ENCODE measurements around the gene OR6C65.
"Not testable (repeated sequence)": the region's sequence is repeated elsewhere in the genome, so short reads cannot be mapped to it uniquely, and the experiment has no call there.

OR6C65 gene

GRCh38 chr12:55400229-55400628, at the start of gene OR6C65:
Gene OR6C65 (plus strand): TSS chr12:55400529. CDS start chr12:55400529, 0 bp downstream.
- no peak for DNase-seq

GRCh38 chr12:55355338-55355737, 45.0 kb upstream of the OR6C65 start:
- DNase-seq = not testable (repeated sequence)

GRCh38 chr12:55362675-55363074, 37.7 kb upstream of the OR6C65 start, which contains the start of gene OR6C75:
Gene OR6C75 (plus strand): TSS chr12:55362975. CDS start chr12:55365111, 2,136 bp downstream.
- DNase-seq = no peak

- no peak for DNase-seq
Measured at GRCh38 chr12:55365086-55365485, 35.2 kb upstream of the OR6C65 start.

- no peak for DNase-seq
Measured at GRCh38 chr12:55372521-55372920, 27.8 kb upstream of the OR6C65 start.

- DNase-seq = no peak
Measured at GRCh38 chr12:55385891-55386290, 14.4 kb upstream of the OR6C65 start.

- DNase-seq = no peak
Measured at GRCh38 chr12:55392032-55392795, 8.1 kb upstream of the OR6C65 start.

GRCh38 chr12:55396326-55396725, 4.0 kb upstream of the OR6C65 start:
- no peak for DNase-seq

GRCh38 chr12:55407866-55408265, 7.5 kb downstream of the OR6C65 start:
- no peak for DNase-seq

GRCh38 chr12:55409133-55409532, 8.8 kb downstream of the OR6C65 start:
- DNase-seq = not testable (repeated sequence)

GRCh38 chr12:55412138-55412537, 11.8 kb downstream of the OR6C65 start:
- DNase-seq = not testable (repeated sequence)

GRCh38 chr12:55413498-55414388, 13.4 kb downstream of the OR6C65 start:
- DNase-seq = not testable (repeated sequence)

GRCh38 chr12:55414396-55414823, 14.1 kb downstream of the OR6C65 start:
- DNase-seq = not testable (repeated sequence)

GRCh38 chr12:55414889-55415288, 14.6 kb downstream of the OR6C65 start:
- DNase-seq = not testable (repeated sequence)

GRCh38 chr12:55416961-55417360, 16.6 kb downstream of the OR6C65 start:
- no peak for DNase-seq

- DNase-seq = no peak
Measured at GRCh38 chr12:55420307-55420962, 20.1 kb downstream of the OR6C65 start.

- DNase-seq = no peak
Measured at GRCh38 chr12:55425954-55426353, 25.6 kb downstream of the OR6C65 start, which contains the start of gene OR6C76. Gene OR6C76 (plus strand): TSS chr12:55426254. CDS start chr12:55426254, 0 bp downstream.

- no peak for DNase-seq
Measured at GRCh38 chr12:55428331-55429243, 28.3 kb downstream of the OR6C65 start.

GRCh38 chr12:55441233-55441632, 40.9 kb downstream of the OR6C65 start:
- DNase-seq = not testable (repeated sequence)

- DNase-seq = no peak
Measured at GRCh38 chr12:55443776-55444175, 43.4 kb downstream of the OR6C65 start, which contains the start of gene OR6C2. Gene OR6C2 (plus strand): TSS chr12:55444076. CDS start chr12:55452214, 8,138 bp downstream.

- DNase-seq = no peak
Measured at GRCh38 chr12:55445357-55445756, 45.0 kb downstream of the OR6C65 start.
